ENCODE measurements around the gene MICAL2.
A peak's percentile ranks its signal among the peaks of the same experiment; 100 is the strongest.

MICAL2 gene

GRCh38 chr11:12110201-12110713 lies at the start of gene MICAL2:
Gene MICAL2, plus strand, starts transcription at chr11:12110590. Its CDS starts 51,566 bp downstream, at chr11:12162156.
- peak; percentile 71 for DNase-seq (ENCODE audit: low spot score)

GRCh38 chr11:12061851-12062560 lies 48.4 kb upstream of the MICAL2 start:
- no peak for DNase-seq (ENCODE audit: low spot score)

DNA sequence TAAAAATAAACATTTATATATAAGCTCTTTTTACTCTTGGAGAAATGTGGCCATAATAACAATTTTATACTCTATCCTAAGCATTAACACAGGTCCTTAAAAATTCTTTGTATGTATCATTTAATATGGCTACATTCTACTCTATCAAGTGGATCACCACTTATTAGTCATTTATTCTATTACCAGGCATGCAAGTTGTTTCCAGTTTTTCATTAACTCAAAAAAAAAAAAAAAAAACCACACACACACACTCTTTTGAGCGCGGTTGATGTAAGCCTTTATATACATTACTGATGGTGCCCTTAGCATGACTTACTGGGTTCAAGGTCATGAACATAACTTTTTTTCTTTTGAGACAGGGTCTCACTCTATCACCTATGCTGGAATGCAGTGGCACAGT lies 47.1 kb upstream of the MICAL2 start:
- no peak for DNase-seq (ENCODE audit: low spot score)

DNA sequence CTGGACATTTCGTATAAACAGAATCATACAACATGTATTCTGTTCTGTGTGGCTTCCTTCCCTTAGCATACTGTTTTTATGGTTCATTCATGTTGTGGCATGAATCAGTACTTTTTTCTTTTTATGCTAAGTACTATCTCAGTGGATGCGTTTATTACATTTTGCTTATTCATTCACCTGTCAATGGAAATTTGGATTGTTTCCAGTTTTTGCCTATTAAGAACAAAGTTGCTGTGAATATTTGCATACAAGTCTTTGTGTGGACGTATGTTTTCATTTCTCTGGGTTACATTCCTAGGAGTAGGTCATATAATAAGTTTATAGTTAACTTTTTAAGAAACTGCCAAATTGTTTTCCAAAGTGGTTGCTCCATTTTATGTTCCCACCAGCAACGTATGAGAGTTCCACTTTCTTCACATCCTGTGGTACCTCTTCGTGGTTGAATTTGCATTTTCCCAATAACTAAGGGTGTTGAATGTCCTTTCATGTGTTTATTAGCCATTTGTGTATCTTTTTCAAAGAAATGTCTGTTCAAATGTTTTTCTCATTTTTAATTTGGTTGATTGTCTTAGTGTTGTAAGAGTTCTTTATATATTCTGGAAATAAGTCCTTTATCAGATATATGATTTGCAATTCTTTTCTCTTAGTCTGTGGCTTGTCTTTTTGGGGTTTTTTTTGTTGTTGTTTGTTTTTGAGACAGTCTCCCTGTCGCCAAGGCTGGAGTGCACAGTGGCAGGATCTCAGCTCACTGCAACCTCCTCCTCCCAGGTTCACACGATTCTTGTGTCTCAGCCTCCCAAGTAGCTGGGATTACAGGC lies 46.0 kb upstream of the MICAL2 start:
- no peak for DNase-seq (ENCODE audit: low spot score)

GRCh38 chr11:12064954-12065280 lies 45.5 kb upstream of the MICAL2 start:
- DNase-seq (ENCODE audit: low spot score), result no peak

DNA sequence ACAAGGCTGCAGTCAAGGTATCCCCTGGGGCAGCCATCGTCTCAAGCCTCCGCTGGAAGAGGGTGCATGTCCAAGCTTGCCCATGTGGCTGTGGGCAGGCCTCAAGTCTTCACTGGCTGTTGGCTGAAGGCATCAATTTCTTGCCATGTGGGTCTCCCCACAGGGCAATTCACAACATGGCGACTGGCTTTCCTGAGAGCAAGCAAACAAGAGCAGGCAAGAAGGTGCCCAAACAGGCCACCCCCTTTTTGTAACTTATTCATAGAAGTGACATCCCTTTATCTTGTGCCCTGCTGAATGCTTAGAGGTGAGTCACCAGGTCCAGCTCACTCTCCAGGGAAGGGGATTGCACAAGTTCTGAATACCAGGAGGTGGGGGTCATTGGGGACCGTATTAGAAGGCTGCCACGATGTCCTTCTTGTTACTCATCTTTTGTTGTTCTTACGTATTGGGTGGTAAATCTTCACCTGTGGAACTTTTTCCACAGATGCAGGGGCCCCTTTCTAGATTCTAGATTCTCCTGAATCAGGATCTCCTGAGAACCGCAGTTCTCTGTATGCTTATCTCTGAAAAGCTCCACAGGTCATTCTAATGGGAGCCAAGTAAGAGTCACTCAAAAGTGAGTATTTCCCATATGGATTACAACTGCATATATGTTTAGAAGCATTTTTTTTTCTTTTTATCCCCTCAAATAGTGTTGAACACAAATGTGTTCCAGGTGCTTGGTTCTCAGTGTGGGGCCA lies 44.2 kb upstream of the MICAL2 start:
- no peak for DNase-seq (ENCODE audit: low spot score)

GRCh38 chr11:12066799-12067508 lies 43.4 kb upstream of the MICAL2 start:
- no peak for DNase-seq (ENCODE audit: low spot score)

- no peak for DNase-seq (ENCODE audit: low spot score)
These were observed 42.5 kb upstream of the MICAL2 start for GRCh38 chr11:12067796-12068357.

GRCh38 chr11:12069066-12069676 lies 41.2 kb upstream of the MICAL2 start:
- DNase-seq (ENCODE audit: low spot score), result no peak

DNA sequence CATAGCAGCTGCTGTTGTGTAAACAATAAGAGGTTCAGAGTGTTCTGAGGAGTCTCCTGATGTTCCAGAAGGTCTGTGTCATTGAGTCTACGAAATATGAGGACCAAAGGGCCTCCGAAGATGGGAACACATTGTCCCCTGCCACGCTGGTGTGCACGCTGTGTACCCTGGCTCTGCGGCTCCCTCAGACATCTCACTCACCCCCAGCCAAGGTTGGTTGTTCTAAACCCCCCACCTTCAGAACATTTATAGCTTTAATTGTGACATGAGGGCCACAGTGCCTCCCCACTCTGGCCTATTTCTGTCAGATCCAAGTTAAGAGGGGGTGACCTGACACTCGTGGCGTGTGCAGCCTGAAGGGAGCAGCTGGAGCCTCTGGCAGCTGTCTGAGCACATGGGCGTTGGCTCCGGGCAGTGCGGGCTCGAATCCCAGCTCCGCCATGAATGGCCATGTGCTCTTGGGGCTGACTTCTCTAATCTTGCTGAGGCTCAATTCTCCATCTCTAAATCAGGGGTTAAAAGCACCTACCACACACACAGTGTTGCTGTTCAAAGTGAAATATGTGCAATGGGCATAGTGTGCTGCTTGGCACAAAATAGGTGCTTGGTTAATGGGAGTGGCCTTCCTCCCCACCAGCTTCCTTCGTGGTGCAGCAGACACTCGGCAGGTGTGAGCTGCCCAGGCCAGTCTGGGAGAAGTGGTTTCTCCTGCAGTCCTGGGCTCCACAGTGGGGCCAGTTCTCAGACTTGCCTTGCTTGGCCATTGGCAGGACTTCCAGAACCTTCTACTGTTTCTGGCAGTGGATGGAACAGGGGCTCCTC lies 39.7 kb upstream of the MICAL2 start:
- DNase-seq (ENCODE audit: low spot score), result no peak

GRCh38 chr11:12071574-12071973 lies 38.8 kb upstream of the MICAL2 start:
- DNase-seq (ENCODE audit: low spot score), result no peak

DNA sequence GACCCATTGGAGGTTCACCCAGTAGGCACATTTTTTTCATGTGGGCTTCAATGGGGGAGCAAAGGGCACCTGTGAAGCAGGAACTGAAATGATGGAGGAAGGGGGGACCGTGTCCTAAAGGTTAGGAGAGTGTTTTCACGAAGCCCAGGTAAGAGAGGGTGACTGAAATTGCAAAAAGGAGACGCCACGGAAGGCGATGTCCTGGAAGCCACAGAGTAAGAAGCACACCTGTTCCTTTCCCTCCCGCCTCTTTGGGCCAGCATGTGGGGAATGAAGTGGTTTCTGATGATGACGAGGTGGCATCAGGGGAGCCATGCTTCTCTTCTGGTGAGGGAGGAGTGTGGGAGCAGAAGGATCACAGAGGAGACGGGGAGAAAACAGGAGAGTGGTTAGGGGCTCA lies 37.0 kb upstream of the MICAL2 start:
- no peak for DNase-seq (ENCODE audit: low spot score)

DNA sequence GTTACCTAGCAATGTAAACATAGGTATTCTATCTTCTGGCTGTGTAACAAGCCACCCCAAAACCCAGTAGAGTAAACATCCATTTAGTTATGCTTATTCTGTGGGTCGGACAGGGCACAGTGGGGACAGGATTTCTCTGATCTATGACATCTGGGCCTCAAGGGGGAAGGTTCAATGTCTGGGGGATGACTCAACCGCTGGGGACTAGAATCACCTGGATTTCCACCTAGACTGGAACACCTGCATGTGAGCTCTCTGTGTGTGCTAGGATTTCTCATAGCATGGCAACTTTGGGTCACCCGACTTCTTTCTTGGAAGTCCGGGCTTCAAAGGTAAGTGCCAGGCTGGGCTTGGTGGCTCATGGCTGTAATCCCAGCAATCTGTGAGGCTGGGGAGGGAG lies 36.5 kb upstream of the MICAL2 start:
- no peak for DNase-seq (ENCODE audit: low spot score)

DNA sequence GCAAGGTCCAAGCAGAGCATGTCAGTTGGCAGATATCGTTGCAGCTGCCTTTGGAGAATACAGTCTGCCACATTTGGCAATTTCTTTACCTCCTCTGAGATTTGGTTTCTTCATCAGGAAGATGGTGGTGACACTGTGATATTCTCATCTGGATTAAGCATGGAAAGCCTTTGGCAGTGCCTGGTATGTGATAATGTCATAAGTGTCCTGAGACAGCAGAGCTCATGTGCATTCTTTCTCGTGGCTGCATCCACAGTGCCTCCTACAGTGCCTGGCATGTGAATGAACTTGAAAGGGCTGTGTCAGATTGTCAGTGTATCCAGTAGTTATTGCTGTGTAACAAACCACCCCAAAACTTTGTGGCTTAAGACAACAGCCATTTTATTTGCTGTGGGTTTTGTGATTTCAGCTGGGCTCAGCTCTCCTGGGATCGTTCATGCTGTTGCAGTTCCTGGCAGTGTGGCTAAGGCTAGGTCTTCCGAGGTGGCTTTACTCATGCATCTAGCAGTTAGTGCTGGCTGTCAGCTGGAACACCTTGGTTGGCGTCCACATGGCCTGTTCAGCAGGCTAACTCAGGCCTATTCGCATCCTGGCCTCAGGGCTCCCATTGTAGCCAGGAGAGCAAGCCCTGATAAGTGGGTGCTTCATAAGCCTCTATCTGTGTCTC lies 35.7 kb upstream of the MICAL2 start:
- DNase-seq (ENCODE audit: low spot score), result no peak

- no peak for DNase-seq (ENCODE audit: low spot score)
These were observed 35.1 kb upstream of the MICAL2 start for GRCh38 chr11:12075291-12075690.

- no peak for DNase-seq (ENCODE audit: low spot score)
These were observed 34.3 kb upstream of the MICAL2 start for GRCh38 chr11:12075822-12076821.

GRCh38 chr11:12076840-12077534 lies 33.4 kb upstream of the MICAL2 start:
- no peak for DNase-seq (ENCODE audit: low spot score)

All from COLO829 (cell line).